ENCODE measurements around the gene SLC30A1. TPM values are rescaled to one million over a fixed set of nuclear protein-coding genes. Genes with fewer than 3 reads are reported as not detected.

SLC30A1 gene
- total and polyA plus RNA-seq, 2 of the 8 experiments (the other 6 are each of a cell fraction or from before 2014, with no cell fraction given) = 4.5 to 14.0 TPM

- Histone ChIP-seq H3K27me3 (replicated peaks in 1 of 4; ENCODE audit: control insufficient read depth in 3 of 4, extremely low read depth in 1 of 4, insufficient read depth in 3 of 4, low read length in 3 of 4) (no peaks in the 10 kb centered on the region), H2BK5ac (ENCODE audit: low read depth, low read length) (no peak overlapping the region), H3K56ac (replicated peaks; ENCODE audit: insufficient read length, low read depth, low read length) (no peak overlapping the region), H3K4ac (replicated peaks; ENCODE audit: insufficient read length, low read depth, low read length) (no peak overlapping the region), H4K5ac (ENCODE audit: insufficient read length, low read depth, low read length) (no peak overlapping the region), H3K23ac (ENCODE audit: insufficient read length) (no peak overlapping the region), H2BK12ac (ENCODE audit: low read depth, low read length) (no peak overlapping the region), H3K9ac (replicated peaks in 1 of 4; ENCODE audit: extremely low read depth in 1 of 4, low read depth in 3 of 4, low read length in 3 of 4) (no peak overlapping the region), H3K79me2 (ENCODE audit: control insufficient read depth in 1 of 2, insufficient read depth in 2 of 2, low read length in 2 of 2) (no peaks in the 10 kb centered on the region), H3K4me3 (ENCODE audit: extremely low read depth in 1 of 4, insufficient read depth in 2 of 4, low read depth in 3 of 4, low read length in 4 of 4) (no peak overlapping the region), H3K36me3 (ENCODE audit: control insufficient read depth in 2 of 4, insufficient read depth in 4 of 4, low read length in 3 of 4) (no peaks in the 10 kb centered on the region), H3K14ac (ENCODE audit: insufficient read length) (no peak overlapping the region), H3K4me2 (ENCODE audit: insufficient read depth in 1 of 2, low read depth in 2 of 2, low read length in 2 of 2) (no peak overlapping the region), H3K79me1 (ENCODE audit: low read depth, low read length) (no peaks in the 10 kb centered on the region), H2BK20ac (ENCODE audit: low read length) (no peak overlapping the region), H3K9me3 (ENCODE audit: insufficient read depth in 2 of 2, low read depth in 1 of 2, low read length in 1 of 2) (0 out of 4 replicates have a peak, but pooled peaks cover 2 to 4% of the 10 kb centered on the region in 2 experiments), H4K20me1 (replicated peaks in 1 of 2; ENCODE audit: control insufficient read depth in 1 of 2, insufficient read depth in 2 of 2, low read length in 2 of 2) (no peaks in the 10 kb centered on the region), H2BK120ac (replicated peaks; ENCODE audit: low read depth, low read length) (no peak overlapping the region), H3K27ac (ENCODE audit: low read depth, low read length) (no peak overlapping the region), H4K91ac (replicated peaks; ENCODE audit: insufficient read length, low read length) (no peak overlapping the region), H2AFZ (ENCODE audit: low read length) (no peak overlapping the region), H2AK5ac (ENCODE audit: low read depth, low read length) (no peak overlapping the region), H3K18ac (ENCODE audit: extremely low read depth, low read length) (no peak overlapping the region), H4K8ac (ENCODE audit: extremely low read depth, insufficient read depth, low read length) (no peak overlapping the region), H3K4me1 (replicated peaks in 1 of 4; ENCODE audit: control insufficient read depth in 3 of 4, insufficient read depth in 4 of 4, low read length in 3 of 4) (peaks cover 0 to 9% (median 4%) of the 10 kb centered on the region in 4 experiments; a peak in 5 of 7 replicates), H3K23me2 (ENCODE audit: low read depth, low read length) (peaks cover 2% of the 10 kb centered on the region; the same call in 1 of the 2 replicates), H2BK15ac (ENCODE audit: low read length) (no peak overlapping the region)
- TF ChIP-seq, protein P1, sequence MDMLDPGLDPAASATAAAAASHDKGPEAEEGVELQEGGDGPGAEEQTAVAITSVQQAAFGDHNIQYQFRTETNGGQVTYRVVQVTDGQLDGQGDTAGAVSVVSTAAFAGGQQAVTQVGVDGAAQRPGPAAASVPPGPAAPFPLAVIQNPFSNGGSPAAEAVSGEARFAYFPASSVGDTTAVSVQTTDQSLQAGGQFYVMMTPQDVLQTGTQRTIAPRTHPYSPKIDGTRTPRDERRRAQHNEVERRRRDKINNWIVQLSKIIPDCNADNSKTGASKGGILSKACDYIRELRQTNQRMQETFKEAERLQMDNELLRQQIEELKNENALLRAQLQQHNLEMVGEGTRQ (IDR thresholded peaks at IDR 0.05; ENCODE audit: low read length) = no peak
- ChIA-PET POLR2A (ENCODE audit: partially characterized antibody) (no interaction called here), CTCF (ENCODE audit: partially characterized antibody) (interaction anchor here (0.5 to 3.0 kb wide), 6 partner anchors 10 to 282 kb away, joined by 3 to 10 read pairs (median 6); no protein-coding TSS in a partner anchor)
- WGBS, 2 experiments (ENCODE audit: extremely low coverage in 1 of 2, insufficient coverage in 1 of 2, insufficient read length in 1 of 2, insufficient replicate concordance in 2 of 2, low coverage in 1 of 2, low lambda C conversion rate in 2 of 2, missing lambda C conversion rate in 1 of 2) = 88% methylated on average over 7 of the region's 7 CpGs; no CpG with 5 or more reads in 1 of the 2 experiments
- FAIRE-seq = no peak
- no peak for DNase-seq (ENCODE audit: low read depth in 1 of 2, low spot score in 2 of 2)
These were observed 37.1 kb downstream of the SLC30A1 start for GRCh38 chr1:211541720-211542477.
